Raji (cell line): ENCODE measurements around the gene AP4B1.
A peak's percentile ranks its signal among the peaks of the same experiment; 100 is the strongest.

Experiments used
- POLR2A ChIP-seq: IDR thresholded peaks from 2 replicates; pipeline ENCODE4 v1.6.1; 2011; ENCODE audit warnings: low read depth, low read length, control low read depth; ENCODE audit not compliant: insufficient read depth

The AP4B1 gene

DNA sequence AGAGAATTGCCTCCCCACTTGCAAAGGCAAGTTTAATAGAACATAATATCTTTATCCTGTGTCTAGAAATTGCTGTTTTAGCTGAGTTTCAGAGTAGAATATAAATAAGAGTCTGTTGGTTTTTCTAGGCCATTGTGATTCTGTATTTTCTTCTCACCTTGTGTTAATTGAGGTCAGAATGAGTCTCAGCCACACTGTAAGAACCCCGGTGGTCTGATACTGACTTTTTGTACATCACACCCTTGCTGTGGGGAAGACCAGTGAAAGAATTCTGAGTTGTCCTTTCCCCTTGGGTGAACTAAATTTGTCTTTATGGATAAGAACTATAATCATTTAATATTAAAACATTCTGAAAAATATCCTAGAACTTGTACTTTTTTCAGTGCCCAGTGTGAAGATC lies 31.4 kb upstream of the AP4B1 start:
- TF ChIP-seq POLR2A: no peak

DNA sequence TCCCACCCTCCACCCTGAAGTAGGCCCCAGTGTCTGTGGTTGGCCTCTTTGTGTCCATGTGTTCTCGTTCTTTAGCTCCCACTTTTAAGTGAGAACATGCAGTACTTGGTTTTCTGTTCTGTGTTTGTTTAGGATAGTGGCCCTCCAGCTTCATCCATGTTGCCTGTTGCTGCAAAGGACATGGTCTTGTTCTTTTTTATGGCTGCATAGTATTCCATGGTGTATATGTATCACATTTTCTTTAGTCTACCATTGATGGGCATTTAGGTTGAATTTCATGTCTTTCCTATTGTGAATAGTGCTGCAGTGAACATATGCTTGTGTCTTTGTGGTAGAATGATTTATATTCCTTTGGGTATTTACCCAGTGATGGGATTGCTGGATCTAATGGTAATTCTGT lies 30.6 kb upstream of the AP4B1 start:
- TF ChIP-seq POLR2A: no peak

DNA sequence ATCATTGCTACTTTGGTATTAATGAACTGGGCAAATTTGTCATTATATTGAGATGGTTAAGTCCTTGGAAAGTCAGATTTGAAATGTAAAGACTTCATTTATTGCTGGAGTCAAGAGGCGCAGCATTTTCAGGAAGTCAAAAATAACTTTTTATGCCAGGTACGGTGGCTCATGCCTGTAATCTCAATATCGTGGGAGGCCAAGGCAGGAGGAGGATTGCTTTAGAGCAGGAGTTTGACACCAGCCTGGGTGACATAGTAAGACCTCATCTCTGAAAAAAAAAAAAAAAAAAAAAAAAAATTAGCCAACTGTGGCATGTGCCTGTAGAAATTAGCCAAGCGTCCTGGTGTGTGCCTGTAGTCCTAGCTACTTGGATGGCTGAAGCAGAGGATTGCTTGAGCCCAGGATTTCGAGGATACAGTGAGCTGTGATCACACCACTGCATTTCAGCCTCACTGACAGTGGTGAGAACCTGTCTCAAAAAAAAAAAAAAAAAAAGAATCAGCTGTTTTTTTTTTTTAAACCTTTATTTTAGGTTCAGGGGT lies 30.0 kb upstream of the AP4B1 start:
- no peak for TF ChIP-seq POLR2A

DNA sequence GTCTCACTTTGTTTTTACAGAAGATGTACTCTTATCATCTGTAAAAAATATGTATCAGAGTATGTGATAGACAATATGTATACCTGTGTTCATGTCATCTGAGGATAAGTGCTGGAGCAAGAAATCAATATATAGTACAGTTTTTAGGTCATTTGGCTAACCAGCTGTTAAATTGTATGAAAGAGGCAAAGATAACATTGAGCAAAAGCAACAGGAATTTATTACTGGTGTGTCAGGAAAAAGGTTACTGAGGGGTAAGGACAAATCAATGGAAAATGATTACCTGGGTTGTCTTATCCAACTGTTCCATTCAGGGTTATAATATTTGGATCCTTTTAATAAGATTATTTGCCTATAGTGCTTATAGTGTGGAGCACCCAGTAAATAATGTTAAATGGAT lies 29.4 kb upstream of the AP4B1 start:
- no peak for TF ChIP-seq POLR2A

DNA sequence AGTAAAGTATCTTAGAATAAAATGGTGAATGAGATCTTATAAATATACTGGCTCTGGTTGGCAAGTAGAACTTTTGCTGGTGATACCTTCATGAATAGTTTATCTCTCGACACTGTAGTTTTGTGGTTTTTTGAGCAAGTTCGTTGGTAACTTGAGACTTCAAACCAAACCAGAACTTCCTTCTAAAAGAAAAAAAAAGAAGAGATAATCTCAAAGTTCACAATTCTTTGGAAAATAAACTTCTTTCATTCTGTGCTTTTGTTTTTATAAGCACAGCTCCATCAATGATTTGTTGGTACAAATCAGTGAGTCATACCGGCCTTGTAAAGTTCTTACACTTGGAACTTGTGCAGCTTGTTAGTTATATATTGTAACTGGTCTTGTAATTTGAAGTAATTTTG lies 26.9 kb upstream of the AP4B1 start:
- TF ChIP-seq POLR2A: no peak

DNA sequence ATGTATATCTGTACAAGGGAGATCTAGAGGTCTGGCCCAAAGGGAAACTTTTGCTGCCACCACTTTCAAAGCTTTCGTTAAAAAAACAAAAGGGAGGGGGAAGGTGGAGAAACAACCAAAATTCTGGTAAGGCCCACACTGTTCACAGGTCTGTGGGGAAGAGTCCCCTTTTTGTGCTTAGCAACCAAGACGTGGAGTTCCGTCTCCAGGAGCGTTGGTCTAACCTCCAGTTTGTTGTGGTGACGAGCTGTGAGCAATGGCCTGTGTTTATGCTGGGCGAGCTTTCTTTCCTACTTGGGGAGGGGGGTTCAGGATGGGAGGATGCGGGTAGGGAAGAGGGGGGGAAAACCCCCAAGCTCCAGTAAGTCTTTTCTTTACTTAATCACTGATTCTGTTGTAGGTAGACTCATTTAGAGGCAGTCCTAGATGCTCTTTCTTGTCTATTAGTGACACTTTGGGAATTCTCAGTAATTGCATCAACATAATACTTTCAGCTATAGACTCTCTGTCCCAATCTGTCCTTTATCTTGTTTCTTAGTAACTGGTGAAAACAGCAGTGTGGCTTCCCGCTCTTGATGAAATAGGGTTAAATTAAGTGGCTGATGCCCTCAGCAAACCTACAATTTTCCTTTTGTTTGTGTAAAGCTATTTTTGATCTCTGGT lies 26.0 kb upstream of the AP4B1 start:
- TF ChIP-seq POLR2A: no peak

DNA sequence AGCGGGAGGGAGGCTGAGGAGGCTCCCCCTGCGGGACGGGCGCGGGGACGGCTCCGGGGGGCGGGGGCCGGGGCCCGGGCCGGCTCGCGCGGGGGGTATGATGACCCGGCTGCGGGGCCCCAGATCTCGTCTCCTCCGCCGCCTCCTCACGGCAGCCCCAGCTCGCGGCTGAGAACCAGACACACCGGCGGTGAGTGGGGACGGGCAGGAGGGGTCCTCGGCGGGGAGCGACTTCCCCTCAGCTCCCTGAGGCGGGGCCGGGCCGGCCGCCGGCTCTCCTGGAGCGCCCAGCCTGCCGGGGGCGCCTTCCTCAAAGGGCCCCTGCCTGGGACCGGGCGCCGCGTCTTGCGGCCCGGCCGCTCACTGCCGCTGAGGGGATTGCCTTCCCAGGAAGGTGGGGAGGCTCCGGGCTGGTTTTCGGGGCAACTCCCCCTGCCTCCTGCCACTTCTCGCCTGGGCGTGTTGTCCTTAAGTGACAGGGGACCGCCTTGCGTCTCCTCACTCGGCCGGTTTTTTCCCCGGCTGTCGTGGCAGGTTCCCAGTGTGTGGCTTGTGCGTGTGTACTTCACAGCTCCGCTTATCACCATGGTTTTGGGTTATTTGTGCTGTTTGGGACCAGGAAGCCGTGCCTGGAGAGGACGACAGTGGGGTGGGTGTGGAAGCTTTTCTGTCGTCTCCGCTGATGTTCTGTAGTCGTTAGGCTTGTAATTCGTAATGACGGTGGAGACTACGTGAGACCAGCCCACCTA lies 25.3 kb upstream of the AP4B1 start:
- TF ChIP-seq POLR2A: no peak

DNA sequence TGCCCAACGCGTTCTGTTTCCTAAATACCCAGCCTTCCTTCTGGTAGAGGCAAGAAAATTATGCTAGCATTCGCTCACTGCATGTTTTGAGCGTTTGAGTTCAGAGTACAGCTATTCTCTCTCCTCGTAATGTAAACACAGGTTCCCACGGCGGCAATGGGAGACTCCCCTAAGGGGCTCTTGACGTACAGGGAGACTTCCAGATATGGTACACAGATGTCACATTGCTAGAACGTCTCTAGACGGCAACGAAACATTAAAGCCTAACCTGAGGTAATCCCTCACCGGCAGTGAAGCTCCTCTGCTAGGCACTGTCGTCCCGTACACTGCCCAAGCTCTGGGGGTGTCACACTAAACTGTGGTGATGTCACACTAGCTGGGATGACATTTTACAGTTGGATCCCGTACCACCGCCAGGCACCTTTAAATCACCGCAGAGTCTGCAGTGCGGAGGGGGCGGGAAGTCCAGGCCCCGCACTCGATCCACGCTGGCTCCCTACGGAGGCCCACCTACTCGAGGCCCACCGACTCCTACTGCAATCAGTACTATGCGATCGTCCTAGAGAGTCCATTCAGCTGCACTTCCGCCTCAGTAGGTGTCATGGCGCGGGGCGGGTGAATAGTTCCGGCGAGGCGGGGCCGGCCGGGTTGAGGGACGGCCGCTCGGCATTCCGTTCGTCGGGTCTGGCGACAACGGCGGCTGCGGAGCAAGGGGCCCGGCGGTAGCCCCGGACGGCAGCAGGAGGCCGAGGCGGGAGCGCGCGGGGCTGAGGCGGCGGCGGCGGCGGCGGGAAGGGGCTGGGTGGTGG lies 24.5 kb upstream of the AP4B1 start, which contains the start of gene HIPK1:
Gene HIPK1, plus strand, starts transcription at position 384 of the 809 bp plus-strand sequence.
- TF ChIP-seq POLR2A: peak; percentile 79

DNA sequence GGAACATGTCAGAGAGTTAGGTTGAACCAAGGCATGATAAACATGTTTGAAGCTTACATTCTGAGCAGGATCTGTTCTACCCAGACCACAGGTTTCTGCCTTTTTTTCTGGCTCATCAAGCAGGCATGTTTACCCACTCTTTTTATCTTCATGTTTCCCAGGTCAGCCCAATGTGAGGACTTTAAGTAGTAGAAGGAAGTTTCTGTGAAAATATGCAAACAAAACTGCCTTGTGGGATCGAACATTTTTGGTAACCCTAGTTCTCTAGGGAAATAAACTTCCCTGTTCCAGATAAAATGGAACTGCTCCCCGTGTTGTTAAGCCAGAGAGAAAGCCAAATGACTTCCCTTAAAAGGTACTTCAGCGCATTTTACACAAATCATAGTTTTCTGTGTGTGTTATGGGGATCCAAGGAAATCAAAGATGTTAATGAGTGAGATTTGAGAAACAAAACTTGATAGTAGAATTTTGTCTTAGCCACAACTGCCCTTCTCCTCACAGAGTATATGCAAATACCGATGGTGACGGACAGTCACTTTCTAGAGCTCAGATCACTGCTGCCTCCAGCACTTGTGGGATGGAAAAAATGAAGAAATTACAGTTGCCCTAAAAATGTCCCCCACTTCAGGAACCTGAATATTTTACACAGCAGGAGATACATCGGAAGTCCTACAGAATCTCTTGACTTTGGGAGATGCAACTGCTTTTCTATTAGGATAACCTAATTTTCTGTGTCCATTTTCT lies 23.8 kb upstream of the AP4B1 start:
- TF ChIP-seq POLR2A: no peak

DNA sequence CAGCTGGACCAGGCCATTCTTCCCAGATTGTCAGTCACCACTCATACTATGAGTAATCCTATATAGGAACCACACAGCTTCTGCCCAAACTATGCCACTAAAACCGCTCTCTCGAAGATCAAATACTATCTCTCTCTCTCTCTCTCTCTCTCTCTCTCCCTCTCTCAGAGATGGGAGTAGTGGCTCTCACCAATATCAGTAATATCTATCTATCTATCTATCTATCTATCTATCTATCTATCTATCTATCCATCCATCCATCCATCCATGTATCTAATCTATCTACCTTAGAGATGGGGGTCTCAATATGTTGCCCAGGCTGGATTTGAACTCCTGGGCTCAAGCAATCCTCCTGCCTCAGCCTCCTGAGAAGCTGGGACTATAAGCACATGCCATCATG lies 19.9 kb upstream of the AP4B1 start:
- no peak for TF ChIP-seq POLR2A

DNA sequence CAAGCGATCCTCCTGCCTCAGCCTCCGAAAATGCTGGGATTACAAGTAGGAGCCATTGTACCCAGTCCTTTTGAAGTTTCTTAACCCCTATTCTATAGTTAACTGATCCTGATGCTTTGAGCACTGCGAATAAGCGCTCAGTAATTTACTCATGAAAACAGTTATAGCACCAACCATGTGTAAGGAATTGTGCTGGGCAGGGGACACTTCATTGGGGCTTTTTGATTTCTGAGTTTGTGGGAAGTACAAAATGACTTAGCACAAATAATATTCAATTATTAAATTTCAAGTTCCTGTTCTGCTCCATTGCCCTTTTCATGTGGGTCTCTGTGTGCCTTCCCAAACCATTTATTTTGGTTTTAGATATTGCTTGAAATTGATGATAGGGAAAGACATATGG lies 18.4 kb upstream of the AP4B1 start:
- no peak for TF ChIP-seq POLR2A

DNA sequence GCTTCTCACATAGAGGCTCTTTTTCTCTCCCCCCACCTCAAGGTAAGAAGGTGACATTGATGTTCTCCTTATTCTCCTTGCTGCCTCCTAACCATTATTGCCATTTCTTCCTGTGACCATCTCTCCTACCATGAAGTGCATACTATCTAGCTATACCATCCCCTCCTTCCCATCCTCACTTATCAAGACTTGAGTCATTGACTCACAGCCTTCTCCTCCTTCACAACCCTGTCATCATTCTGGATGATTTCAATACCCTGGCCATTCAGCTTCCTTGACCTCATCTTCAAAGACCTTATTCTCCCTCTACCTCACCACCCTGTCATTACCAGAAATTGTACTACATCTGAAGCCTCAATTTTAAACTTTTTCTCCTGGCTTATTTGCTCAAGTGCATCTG lies 13.6 kb upstream of the AP4B1 start:
- no peak for TF ChIP-seq POLR2A

DNA sequence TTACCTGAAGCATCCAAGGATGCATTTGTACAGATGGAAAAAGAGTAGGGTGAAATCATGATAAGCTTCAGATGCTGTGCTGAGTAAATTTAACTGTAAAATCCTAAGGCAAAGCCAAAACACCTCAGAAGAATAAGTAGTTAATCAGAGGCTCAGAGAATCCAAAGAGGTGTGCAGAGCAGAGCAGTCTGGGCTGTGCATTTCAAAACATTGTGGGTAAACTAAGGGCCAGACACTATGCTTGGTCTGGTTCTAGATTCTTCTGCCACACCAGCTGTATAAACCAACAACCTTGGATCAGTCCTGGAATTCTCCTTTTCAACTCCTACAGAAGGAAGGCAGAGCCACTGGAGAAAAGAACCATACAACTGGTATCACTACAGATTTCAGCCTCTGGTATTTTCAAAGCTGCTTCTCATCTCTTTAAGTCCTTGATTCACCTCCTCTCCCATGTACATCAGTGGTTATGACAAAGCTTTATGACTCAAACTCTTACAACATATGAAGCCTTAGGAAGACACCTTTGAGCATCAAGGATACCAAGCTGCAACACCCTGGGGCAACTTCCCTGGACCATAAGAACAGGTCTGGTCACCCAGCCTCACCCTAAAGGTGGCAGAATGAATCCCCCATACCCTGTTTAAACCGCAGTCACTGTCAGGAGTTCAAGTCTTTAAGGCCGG lies 12.9 kb upstream of the AP4B1 start:
- TF ChIP-seq POLR2A: no peak

DNA sequence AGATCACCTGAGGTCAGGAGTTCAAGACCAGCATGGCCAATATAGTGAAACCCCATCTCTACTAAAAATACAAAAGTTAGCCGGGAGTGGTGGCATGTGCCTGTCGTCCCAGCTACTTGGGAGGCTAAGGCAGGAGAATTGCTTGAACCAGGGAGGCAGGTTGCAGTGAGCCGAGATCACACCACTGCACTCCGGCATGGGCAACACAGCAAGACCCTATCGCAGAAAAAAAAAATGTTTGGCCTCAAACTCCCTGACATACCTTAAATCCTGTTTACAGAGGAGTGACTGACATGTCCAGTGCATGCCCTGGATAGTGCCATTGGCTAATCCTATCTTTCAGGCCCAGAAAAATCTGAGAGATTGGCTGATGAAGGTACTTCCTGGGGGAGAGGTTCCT lies 12.4 kb upstream of the AP4B1 start:
- no peak for TF ChIP-seq POLR2A
